Stimulated activated CD8-positive, alpha-beta memory T cell treated with anti-CD3 and anti-CD28 coated beads, Interleukin-4, amount 100 ng/mL, for 4 hours (primary cell): ENCODE results near the gene ATXN10.

ENCODE experiments used
- DNase-seq, 2 donors: peaks; one replicate each; pipeline ENCODE4 v3.0.0-alpha.2; 2020; ENCODE audit warnings: low read depth in 2 of 2, low spot score in 1 of 2

ATXN10 gene

DNA sequence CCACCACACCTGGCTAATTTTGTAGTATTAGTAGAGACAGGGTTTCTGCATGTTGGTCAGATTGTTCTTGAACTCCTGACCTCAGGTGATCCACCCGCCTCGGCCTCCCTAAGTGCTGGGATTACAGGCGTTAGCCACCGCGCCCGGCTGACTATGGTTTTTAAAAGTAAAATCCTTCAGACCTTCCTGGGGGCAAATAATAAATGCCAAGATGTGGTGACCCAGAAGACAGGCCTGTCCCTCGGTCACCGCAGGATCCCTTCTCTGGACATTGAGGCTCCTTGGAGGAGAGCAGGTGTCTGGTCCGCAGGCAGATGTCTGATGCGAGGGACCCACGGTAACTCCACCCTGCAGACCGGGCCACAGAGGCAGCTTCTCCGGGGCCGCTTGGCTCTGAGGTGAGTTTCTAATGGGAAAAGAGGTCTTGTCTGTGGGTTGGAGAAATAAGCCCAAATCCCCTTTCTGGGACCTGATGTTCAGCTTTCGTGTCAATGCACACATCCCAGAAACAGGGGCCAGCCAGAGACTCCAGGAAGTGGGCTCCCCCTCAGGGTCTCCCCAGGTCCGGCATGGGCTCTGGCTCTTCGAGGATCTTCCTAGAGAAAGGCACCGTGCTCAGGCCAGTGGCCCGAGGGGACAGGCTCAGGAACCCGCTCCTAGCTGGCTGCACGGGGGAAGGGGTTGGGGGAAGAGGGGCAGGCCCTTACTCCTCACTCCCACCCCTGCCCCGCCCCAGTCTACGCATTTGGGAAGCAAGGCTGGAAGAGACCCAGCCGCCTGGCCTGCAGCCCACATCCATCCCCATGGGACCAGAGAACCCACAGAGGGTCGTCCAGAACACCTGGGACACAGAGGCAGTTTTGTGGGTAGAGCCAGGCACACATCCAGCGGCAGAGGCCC, 204.8 kb downstream of the ATXN10 start:
- DNase-seq, result no peak

GRCh38 chr22:45877036-45877380, 205.4 kb downstream of the ATXN10 start:
- no peak for DNase-seq

- no peak for DNase-seq
Measured at GRCh38 chr22:45877651-45878050, 206.0 kb downstream of the ATXN10 start.

- DNase-seq, result no peak
Measured at GRCh38 chr22:45878051-45878781, 206.6 kb downstream of the ATXN10 start.

DNA sequence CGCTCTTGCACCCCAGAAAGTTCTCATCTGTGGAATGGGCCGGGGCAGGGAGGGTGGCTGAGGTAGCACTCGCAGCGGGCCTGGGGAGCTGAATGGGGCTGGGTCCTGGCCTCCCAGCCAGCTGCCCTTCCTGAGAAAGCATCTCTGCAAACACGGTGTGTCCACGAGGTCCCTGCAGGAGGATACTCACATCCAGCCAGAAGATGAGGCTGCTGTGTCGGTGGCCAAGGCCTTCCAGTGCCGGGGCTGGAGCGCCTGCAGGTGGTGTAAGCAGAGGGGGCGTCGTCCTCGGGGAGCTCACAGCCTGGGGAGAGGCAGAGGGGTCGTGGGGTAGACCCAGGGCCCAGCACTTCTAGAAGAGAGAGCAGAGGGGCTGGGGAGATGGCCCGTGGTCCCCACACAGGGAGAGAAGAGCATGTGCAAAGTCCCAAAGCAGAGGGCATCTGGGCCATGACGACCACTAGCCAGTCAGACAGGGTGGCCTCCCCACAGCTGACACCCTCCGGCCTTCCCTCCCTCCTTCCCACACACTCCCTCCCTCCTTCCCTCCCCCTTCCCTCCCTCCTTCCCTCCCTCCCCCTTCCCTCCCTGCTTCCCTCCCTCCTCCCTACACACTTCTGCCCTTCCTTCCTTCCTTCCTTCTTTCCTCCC, 207.4 kb downstream of the ATXN10 start:
- DNase-seq, result no peak

GRCh38 chr22:45879552-45879949, 207.9 kb downstream of the ATXN10 start:
- no peak for DNase-seq

- DNase-seq, result no peak
Measured at GRCh38 chr22:45880091-45880715, 208.6 kb downstream of the ATXN10 start.

DNA sequence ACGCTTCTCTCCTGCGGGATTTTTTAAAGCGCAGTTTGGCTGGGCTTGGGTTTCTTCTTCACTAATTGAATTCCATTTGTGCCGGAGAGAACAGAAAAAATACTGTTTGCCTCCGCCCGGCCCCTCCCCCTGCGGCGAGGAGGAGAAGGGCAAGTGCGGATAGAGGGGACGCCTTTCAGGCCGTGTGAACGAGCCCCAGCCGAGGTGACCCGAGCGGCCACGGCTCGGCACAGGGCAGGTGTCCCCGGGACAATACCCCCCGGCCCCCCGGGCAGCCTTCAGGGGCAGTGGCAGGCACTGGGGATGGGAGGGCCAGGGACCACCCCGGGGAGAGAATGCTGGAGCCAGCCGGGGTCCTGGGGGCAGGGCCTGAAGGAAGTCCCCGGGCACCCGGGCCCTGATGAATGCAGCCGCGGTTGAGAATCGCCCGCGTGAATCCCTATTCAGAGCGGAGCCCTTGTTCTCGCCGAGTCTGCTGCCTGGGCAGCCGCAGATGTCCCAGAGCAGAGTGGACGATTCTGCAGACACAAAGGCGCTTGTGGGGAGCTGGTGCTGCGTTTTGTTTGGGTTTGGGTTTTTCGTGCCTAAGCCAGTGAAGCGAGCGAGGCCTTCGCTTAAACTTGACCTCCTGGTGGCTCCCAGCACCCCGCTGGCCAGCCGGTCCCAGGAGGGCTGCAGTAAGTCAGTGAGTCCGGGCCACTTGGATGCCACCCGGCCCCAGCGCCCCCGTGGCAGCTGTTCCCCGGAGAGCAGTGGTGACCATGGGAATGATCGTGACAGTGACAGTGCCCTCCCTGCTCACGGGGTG, 209.3 kb downstream of the ATXN10 start:
- no peak for DNase-seq

DNA sequence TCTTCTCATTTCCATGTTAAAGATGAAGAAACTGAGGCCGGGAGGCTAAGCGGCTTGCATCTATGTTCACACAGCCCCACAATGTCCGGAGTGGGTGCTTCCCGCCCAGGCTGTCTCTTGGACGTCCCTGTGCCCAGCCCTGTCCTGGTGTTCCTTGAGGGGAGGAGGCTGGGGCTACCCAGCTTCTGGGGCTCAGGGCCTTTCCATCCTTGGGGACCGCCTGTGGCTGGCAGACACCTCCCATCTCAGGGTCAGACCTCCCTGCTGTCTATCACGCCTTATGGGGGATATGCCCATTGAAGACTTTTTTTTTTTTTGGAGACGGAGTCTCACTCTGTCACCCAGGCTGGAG, 209.9 kb downstream of the ATXN10 start:
- no peak for DNase-seq

DNA sequence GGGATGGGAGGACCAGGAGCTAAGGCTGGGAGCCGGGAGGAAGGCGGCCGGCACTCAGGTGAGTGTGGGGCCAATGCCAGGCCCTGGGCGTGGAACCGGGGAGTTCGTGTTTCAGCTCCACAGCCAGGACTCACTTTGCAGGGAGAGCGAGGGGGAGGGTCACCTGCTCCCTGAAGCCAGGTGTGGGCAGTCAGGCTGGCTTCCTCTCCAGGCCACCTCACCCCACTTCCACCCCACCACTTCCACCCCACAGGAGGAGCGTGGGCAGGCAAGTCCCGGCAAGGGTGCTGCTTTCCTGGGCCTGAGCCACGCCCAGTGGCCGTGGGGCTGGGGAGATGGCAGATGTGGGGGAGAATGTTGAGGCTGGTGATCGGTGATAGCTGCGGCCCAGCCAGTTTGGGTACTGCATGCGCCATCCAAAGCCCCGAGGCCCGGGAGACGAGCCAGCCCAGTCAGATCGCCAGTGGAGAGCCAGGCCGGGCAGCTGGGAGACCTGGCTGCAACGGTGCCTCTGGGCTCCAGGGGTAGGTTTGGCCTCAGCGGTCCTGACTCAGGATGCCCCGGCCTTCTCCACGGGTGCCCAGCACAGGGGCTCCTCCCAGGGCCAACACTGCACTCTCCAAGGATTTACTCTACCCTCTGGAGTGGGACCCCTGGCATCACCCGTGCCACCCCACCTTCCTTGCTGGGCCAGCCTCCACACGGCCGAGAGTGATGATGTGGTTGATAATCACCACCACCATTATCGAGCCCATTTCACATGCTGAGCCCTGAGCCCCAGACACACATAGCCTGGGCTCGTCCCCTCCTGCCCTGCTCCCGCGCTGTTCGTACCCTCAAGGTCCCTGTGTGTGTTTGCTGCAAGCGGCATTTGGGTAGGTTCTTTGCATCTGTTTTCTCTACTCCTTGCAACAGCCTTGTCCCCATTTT, 211.5 kb downstream of the ATXN10 start:
- no peak for DNase-seq

GRCh38 chr22:45883811-45884170, 212.2 kb downstream of the ATXN10 start:
- DNase-seq, result no peak

DNA sequence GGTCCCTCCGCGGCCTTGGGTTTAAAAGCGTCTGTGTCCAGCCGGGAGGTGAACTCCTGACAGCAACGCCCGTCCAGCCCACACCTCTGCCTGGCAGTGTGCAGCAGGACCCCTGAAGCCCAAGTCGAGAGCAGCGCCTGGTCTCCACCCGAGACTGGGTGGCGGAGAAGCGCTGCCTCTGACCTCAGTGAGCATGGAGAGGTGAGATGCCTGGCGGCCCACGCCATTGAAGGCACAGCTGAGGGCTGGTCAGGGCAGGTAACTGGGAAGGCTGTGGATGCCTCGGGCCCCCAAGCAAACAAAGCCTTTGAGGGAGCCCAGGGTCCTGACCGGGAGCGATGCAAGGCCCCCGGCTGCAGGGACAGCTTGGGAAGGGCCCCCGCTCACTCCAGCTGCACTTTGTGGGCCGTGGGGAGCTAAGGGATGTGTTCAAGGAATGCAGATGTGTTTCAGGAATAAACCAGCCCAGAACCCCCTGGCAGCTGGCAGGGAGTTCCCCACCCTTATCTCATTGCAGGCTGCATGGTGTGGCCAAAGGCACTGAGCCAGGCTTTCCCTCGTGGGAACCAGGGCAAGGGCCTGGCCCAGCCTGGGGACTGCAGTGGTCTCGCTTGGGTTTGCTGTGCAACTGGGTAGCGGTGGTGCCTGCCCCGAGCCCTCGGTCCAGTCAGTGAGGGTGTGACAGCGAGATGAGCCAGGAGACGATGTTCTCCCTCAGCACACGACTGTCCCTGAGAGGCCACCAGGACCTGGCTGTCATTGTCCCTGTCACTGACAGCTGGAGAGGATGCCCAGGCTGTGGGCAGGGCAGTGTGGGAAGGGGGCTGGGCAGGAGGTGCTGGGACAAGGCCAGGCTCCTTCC, 212.8 kb downstream of the ATXN10 start:
- no peak for DNase-seq

DNA sequence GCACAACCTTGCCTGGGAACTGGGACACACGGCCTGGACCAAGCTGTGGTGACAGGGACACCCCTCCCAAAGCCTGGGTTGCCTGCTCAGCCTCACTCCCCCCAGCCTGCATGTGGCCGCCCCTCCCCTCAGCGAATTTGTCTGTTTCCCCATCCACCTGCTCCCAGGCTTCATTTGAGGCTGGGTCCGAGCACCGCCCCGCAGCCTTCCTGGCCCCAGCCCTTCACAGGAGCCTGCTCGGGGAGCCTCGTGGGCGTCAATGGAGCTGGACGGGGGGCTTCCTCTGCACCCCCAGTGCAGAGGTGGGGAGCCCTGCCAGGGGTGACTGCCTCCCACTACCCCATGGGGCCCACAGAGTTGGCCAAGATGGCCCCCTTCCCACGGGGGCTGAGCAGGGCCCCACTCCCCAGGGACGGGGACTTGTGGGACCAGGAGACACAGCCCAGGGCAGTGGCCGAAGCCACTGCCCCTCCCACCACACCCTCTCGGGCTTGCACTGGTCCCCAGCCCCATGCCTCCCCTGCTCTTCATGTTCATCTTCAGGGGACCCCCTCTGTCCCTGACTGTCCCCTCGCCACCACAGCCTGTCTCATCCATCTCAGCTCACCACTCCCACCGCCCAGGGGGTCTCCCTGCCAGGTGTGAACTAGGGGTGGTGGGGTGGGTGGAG, 213.7 kb downstream of the ATXN10 start:
- no peak for DNase-seq

DNA sequence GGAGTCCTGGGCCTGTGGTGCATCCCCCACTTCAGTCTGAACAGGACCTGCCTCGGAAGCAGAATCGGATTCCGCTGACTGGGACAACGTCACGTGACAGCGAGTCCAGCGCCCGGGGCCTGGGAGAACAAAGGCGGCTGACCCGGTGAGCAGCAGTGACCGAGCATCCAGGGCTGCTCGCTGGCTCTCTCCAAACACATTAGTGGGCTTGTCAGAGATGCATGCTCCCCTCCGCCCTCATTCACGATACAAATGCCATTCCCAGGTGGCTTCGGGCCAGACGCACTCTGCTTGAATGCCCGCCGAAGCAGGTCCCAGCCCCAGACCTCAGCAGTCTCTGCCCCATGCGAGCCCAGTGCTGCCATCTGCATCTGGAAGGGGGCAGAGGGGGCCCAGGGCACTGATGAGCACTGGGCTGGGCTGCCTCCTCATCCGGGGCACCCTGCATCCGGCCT, 214.3 kb downstream of the ATXN10 start:
- DNase-seq, result no peak

GRCh38 chr22:45886540-45886939, 214.9 kb downstream of the ATXN10 start:
- DNase-seq, result no peak

GRCh38 chr22:45887202-45888131, 215.8 kb downstream of the ATXN10 start:
- no peak for DNase-seq
